Measurements from ENCODE around the gene UBR1.

The UBR1 gene

DNA sequence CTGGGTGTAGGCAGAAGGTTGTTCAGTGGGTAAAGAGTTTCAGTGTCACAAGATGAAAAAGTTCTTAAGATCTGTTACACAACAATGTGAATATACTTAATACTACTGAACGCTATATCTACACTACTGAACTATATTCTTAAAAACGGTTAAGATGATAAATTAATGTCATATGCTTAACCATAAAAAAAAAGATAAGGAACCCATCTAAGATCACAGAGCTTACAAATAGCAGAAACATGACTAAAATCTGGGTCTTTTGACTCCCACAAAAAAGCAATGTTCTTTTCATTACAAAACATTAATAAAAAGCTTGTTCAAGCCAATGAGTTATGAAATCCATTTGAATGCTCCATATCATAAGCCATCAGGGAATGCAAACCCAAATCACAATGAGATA is 34.4 kb downstream of the UBR1 start:
- TF ChIP-seq CTCF (IDR thresholded peaks at IDR 0.05): no peak

DNA sequence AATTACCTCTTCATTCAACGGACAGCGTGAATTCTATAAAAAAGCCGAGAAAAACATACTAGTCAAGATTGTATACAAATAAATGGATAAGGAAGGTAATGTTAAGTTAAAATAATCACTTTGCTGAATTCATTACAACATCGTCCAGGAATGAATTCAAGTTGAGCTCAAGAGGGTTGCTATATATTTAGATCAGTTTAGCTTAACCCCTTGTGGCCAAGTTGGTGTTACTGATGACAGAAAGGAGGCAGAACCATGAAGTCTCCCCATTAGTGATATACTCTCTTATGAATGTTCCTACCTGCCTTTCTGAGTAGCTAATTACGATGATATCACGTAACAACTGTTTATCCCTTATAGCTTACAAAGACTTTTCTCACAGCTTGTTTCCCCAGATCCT is 34.9 kb downstream of the UBR1 start:
- no peak for TF ChIP-seq CTCF (IDR thresholded peaks at IDR 0.05)

DNA sequence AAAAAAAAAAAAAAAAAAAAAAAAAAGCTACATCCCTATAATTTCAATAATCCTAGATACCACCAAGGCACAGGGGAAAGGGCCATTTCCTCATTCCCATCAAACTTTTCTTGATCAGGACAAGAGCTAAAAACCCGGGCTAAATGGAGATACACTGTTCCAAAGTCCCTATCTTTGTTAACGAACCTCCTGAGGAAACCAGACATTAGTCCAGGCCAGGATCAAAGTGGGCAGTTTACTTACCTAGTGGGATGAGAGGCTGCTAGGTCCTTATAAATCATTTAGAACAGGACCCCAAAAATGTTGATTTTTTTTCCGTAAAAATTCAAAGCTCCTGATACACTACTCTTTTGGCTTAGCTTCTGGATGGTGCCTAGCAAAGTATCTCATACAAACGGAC is 35.6 kb downstream of the UBR1 start:
- no peak for TF ChIP-seq CTCF (IDR thresholded peaks at IDR 0.05)

- no peak for TF ChIP-seq CTCF (IDR thresholded peaks at IDR 0.05)
Measured at GRCh38 chr15:43067717-43068461, 37.9 kb downstream of the UBR1 start.

DNA sequence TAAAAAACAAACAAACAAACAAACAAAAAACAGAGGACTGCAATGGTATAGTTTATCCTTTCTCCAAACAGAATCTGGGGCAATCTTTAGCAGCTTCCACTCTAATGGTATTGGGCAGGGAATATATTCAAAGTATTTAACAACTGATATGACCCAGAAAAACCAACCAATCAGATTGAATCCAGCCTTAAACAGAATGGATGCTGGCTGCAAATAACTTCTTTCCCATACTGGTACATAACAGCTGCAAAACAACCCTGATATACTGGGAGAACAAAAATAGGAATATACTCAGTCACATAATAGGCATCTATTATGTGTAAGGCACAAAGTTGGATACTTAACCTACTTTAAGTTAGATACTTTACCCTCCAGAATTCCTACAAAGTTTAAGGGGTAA is 49.1 kb downstream of the UBR1 start:
- TF ChIP-seq CTCF (IDR thresholded peaks at IDR 0.05): no peak

DNA sequence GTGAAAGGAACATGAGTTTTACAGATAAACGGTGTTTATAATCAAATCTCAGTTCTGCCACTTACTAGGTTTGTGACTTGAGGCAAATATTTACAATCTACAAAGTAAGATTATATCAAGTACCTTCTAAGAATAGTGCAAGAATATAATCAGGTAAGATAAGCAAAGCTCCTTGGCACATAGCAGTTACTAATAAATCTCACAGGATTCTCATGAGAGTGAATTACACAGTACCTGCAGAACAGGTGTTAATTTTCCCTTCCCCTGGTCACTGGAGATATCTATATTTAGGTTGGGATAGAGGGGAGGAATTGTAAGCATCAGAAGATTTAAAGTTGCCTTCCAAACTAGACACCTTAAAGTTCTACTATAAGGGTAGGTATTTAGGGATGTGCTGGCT is 53.0 kb downstream of the UBR1 start:
- no peak for TF ChIP-seq CTCF (IDR thresholded peaks at IDR 0.05)

DNA sequence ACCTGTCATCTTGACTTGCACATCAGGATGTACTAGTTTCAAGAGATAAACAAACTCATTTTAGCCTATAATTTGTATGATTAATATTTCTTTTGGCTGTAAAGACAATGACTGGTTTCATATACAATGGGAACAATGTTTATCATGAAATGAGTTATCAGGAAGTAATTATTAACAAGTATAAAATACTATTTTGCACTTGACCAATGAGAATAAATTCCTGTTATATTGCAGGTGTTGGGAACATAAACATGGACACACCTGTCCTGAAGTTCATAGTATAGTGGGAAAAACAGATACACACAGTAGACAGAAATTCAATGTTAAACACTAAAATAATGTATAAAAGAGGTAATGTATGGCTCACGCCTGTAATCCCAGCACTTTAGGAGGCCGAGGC is 56.9 kb downstream of the UBR1 start:
- TF ChIP-seq CTCF (IDR thresholded peaks at IDR 0.05): no peak

DNA sequence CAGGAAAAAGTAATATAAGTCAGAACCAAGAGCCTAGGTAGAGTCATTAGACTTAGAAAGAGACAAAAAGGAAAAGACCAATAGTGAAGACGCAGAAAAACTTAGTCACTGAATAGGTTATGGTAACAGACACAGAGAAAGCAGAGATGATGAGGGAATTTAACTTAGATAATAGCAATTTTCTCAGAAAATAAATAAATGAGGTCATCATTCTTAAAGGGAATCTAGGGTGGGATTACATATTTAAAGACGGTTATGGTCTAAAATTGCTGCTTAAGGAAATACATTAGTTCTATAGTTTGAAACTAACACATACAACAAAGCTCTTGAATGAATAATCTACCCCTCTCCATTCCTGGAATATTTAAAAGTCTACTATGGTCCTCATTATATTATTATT is 59.4 kb downstream of the UBR1 start:
- no peak for TF ChIP-seq CTCF (IDR thresholded peaks at IDR 0.05)
